ENCODE results near the gene PITPNM3. TPM values are rescaled to one million over a fixed set of nuclear protein-coding genes. Genes with fewer than 3 reads are reported as not detected.

The PITPNM3 gene
- total RNA-seq, 1 experiment from 2014 or later = 3.6 TPM

GRCh38 chr17:6551869-6552531 lies 4.4 kb downstream of the PITPNM3 start:
- peak; percentile 83 for DNase-seq (ENCODE audit: low spot score)

GRCh38 chr17:6551356-6551755 lies 5.0 kb downstream of the PITPNM3 start:
- no peak for DNase-seq (ENCODE audit: low spot score)

- no peak for DNase-seq (ENCODE audit: low spot score)
These were observed 6.8 kb downstream of the PITPNM3 start for GRCh38 chr17:6549384-6550036.

GRCh38 chr17:6548578-6549330 lies 7.6 kb downstream of the PITPNM3 start:
- DNase-seq (ENCODE audit: low spot score) = no peak

- DNase-seq (ENCODE audit: low spot score) = no peak
These were observed 8.3 kb downstream of the PITPNM3 start for GRCh38 chr17:6548034-6548433.

- no peak for DNase-seq (ENCODE audit: low spot score)
These were observed 9.0 kb downstream of the PITPNM3 start for GRCh38 chr17:6547336-6547735.

GRCh38 chr17:6546069-6546718 lies 10.2 kb downstream of the PITPNM3 start:
- DNase-seq (ENCODE audit: low spot score) = no peak

- no peak for DNase-seq (ENCODE audit: low spot score)
These were observed 11.1 kb downstream of the PITPNM3 start for GRCh38 chr17:6545291-6545690.

GRCh38 chr17:6544011-6544370 lies 12.4 kb downstream of the PITPNM3 start:
- DNase-seq (ENCODE audit: low spot score) = no peak

GRCh38 chr17:6543079-6544010 lies 13.0 kb downstream of the PITPNM3 start:
- DNase-seq (ENCODE audit: low spot score) = no peak

- DNase-seq (ENCODE audit: low spot score) = no peak
These were observed 13.8 kb downstream of the PITPNM3 start for GRCh38 chr17:6542577-6542976.

- DNase-seq (ENCODE audit: low spot score) = no peak
These were observed 14.5 kb downstream of the PITPNM3 start for GRCh38 chr17:6541886-6542285.

GRCh38 chr17:6539871-6540270 lies 16.5 kb downstream of the PITPNM3 start:
- DNase-seq (ENCODE audit: low spot score) = no peak

- no peak for DNase-seq (ENCODE audit: low spot score)
These were observed 19.7 kb downstream of the PITPNM3 start for GRCh38 chr17:6536566-6537065.

GRCh38 chr17:6536053-6536452 lies 20.3 kb downstream of the PITPNM3 start:
- DNase-seq (ENCODE audit: low spot score) = no peak

GRCh38 chr17:6534846-6535514 lies 21.4 kb downstream of the PITPNM3 start:
- DNase-seq (ENCODE audit: low spot score) = no peak

GRCh38 chr17:6532441-6532885 lies 23.9 kb downstream of the PITPNM3 start:
- no peak for DNase-seq (ENCODE audit: low spot score)

- DNase-seq (ENCODE audit: low spot score) = no peak
These were observed 24.8 kb downstream of the PITPNM3 start for GRCh38 chr17:6531575-6531974.

GRCh38 chr17:6530324-6530920 lies 25.9 kb downstream of the PITPNM3 start:
- DNase-seq (ENCODE audit: low spot score) = no peak

GRCh38 chr17:6528557-6528956 lies 27.8 kb downstream of the PITPNM3 start:
- DNase-seq (ENCODE audit: low spot score) = no peak

All from HT-29 (cell line).